HG03066 (cell line): ENCODE results near the gene DPP4.

ENCODE experiments used
- ATAC-seq: cut with Tn5 transposase; IDR thresholded peaks from one replicate; pipeline ENCODE4 v1.9.1; 2021; ENCODE audit warnings: low read depth; ENCODE audit not compliant: unreplicated experiment

Gene DPP4

DNA sequence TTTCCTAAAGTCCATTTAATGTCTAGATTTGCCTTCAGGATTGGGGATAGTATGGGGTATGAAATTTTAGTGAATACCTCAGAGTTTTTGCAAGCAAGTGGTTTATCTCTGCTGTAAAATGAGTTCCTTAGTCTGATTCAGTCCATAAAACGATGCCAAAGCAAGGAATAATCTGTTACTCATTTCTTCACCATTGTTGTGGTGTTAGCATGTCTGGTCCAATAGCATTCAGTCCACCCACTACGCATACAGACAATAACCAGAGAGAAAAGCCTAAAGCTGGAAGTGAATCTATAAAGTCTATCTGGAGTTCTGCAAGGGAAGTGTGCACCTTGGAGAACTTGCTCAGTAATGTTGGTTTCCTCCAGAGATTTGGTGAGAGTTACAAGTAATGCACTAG, 12.9 kb upstream of the DPP4 start:
- ATAC-seq = no peak

DNA sequence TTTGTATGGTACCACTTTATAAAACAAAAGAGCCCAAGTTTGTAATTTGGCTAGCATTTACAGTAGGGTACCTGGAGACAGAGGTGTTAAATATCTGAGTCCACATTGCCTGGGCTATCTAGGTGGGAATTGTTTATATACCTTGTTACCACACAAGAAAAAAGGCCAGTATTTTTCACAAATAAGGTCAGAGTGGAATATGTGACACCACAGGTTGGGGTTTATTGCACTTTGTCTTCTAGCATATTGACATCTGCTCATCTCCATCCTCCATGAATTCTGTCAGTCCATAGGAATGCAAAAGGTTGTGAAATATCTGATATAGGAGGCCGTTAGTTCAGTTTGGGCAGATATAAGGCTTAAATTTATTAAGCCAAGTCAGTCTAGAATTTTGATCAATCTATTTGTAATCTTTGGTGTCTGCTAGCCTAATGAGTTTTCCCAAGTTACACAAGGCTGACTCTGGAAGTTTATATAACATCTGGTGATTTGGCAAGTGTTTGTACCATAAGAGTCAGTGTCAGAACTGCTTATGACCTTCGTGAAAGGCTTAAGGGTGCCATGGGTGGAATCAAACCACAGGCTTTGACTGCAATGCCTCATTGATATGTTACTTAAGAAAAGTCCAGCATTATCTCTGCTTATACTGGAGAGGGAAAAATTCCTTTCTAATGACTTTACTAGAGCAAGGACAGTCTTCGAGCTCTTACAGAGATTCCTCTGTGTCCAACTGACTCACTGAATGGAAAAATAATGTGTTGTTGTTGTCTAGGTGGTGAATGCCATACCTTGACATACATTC, 11.3 kb upstream of the DPP4 start:
- ATAC-seq = no peak

DNA sequence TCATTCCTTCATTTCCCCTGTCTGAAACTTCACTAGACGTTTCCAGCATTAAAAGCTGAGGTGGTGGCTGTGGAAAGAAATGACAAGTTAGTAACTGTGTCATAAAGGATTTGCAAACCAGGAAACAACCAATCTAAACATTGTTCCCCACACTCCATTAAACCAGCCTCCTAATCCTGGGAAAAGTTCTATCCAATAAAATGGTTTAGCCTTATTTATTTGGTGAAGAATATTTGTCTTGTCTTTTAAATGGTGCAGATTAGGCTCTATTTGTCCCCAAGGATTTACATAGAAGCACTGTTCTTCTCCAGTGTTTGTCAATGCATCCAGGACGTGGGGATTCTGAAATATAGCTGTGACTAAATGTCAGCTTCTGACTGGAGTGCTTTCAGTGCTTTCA, 10.5 kb upstream of the DPP4 start:
- no peak for ATAC-seq

DNA sequence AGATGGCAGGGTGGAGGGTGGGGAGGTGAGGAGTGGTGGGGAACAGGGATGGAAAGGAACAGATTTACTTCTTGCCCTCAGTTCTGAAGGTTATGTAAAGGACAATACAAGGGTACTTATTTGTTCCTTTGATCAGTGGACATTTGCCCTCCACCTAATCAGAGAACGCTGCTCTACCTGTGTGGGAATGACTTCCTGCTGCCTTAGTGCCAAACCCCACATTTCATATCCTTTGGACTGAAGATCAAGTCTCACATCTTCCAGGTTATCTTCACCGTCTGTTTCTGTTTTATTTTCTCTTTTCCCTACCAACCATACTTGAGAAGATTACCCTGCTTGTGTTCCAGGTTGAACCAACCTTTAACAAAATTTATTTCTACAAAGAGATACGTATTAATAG, 8.7 kb upstream of the DPP4 start:
- no peak for ATAC-seq

DNA sequence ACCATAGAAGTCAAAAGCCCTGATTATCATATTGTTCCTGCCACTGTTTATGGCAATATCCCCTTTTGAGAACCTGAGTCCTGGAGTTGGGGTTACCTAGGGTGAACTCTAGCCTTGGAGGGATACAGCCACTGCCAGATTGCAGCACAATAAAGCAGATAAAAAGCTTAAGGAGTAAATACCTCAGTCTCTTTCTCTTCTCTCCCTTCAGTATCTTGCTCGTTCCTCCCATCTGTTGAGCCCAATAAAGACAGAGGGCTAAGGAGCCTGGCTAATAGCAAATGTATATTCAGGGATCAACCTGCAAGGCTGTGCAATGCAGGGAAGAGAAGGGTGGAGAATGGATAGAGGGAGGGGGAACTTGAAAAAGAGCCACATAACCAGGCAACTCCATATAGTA, 8.0 kb upstream of the DPP4 start:
- no peak for ATAC-seq

DNA sequence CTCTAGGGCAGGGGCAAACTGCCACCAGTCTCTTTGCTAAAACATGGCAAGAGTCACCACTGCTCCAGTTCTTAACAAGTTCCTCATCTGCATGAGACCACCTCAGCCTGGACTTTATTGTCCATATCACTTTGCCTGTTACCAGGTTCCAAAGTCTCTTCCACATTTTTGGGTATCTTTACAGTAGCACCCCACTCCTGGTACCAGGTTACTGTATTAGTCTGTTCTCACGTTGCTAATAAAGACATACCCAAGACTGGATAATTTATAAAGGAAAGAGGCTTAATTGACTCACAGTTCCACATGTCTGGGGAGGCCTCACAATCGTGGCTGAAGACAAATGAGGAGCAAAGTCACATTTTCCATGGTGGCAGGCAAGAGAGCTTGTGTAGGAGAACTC, 5.5 kb upstream of the DPP4 start:
- ATAC-seq = no peak

DNA sequence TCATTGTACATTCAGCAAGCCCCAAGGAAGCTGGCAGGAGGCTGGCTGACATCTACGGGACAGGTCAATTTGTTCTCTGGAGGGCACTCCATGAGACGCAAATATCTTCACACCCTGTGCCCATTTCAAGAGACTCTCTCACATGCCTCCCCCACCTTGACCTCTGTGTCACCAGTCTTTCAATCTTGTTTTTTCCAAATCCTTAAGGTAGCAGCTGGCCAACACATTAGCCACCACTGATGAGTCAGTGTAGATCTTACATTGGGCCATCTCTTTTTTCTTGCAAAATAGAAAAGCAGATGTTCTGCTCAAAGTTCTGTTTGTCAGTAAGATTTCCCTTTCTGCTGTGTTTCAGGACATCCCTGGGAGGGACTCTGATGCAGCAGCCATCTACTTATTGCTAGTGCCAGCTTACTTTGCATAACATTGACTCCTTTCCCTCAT, 1.7 kb upstream of the DPP4 start:
- no peak for ATAC-seq

DNA sequence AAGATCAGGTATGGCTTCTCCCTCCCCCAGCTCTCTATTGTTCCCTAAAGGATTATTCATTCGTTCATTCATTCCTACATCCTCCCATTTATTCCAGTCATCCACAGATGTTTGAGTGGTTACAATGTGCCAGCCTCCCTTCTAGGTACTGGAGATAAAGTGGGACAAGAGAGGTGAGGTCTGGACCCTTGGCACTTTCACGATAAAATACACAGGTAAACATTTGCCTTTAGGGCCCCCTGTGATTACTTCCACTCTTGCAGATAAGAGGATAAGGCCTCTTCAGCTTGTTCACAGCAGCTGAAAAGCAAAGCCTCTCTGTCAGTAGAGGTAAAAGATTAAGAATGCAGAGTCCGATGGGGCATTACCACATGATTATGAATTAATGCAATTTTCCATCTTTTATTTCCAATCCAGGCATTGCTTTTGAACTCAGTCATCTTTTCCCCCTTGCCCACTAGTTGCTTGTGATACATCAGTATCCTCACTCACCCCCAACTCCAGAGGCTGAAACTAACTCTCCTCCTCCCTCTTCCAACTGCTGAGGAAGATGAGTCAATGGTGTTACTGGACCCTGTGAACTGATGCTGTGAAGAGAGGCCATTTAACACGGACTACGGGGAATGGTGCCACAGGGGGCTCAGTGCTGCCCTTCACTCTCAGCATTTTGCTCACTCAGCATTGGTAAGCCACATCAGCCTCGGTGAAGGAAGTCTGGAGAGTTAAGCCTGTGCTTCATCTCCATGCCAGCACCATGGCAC, 1.1 kb upstream of the DPP4 start:
- ATAC-seq = no peak

DNA sequence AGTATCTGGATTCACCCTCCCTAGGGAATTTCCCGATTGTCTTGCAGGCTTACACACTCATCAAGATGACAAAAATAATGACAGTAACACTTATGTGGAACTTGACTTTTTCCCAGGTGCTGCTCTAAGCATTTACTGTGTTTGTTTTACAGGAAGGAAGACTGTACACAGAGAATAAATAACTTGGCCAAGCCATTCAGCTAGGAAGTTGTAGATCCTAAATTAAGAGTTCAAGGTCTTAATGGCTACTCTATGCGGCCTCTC, 549 bp upstream of the DPP4 start:
- no peak for ATAC-seq

DNA sequence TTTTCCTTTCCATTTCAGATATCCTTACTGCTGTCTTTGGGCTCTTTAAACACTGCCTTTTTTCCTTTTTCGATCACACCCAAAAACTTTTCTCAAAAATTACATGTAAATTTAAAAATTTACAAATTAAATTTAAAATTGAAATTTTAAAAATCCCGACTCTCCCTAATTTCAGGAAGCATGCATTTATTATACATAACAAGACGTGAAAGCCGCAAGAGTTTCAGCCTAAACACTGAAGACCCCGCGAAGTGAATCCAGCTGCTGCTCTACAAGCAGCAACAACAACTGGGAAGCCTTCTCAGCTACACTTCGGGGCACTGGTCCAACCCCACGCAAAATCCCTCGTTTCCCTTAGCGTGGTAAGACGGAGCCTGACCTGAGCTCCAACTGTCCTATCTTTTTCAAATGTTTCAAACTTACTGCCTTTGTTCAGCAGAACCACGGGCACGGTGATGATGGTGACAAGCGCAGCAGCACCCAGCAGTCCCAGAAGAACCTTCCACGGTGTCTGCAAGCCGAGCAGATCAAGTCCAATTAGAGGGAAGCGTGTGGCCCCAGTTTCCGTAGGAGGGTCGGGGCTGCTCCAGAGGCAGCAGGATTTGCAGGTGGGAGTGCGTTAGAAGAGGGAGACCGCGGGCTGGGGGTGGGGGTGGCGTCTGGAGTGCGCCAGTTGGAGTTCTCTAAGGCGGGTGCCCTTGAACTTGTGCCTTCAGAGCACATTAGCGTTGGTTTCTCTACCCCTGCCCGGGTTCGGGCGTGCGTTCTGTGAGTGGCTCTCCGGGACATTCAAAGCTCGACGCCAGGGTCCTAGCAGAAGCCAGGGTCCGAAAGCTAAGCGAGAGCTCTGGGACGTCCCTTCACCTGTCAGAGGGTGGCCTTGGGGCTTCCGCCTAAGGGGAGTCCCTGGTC, 783 bp downstream of the DPP4 start:
- peak; percentile 4 for ATAC-seq

DNA sequence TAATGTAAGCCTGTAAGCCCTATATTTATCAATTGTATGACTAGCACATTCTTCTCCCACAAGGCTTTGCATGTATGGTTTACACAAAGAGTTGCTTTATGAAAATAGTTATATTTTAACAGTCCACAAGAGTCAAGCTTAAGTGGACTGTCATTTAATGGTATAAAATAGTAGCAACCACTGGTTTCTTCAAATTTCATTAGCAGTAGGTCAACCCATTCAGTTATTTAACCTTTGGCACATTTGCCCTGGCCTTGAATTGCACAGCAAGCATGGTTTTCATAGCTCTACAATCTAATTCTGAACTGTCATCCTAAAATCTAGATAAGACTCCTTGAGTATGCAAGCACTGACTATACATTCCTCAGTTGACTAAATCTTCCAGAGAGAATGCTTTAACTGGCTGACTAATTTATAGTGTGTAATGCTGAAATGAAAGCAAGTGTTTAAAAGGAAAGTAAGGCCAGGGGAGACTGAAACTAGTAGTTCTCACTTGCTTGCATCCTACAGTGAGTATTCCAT, 1.8 kb downstream of the DPP4 start:
- peak; percentile 53 for ATAC-seq

DNA sequence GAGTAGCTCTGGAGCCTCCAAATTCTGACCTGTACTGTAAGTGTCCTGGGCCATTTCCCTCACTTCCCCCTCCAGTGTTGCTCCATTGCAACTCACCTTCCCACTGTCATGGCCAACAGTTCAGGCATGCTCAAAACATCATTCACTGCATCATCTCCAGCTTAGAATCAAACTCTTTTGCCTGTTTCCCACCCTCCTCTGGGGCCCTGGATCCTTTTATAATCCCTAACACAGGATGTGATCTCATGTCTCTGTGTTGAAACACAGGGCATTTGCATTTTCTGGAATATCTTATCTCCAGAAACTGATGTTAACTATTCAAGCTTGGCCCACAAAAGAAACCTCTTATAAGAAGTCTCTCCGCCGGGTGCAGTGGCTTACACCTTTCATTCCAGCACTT, 3.0 kb downstream of the DPP4 start:
- no peak for ATAC-seq

DNA sequence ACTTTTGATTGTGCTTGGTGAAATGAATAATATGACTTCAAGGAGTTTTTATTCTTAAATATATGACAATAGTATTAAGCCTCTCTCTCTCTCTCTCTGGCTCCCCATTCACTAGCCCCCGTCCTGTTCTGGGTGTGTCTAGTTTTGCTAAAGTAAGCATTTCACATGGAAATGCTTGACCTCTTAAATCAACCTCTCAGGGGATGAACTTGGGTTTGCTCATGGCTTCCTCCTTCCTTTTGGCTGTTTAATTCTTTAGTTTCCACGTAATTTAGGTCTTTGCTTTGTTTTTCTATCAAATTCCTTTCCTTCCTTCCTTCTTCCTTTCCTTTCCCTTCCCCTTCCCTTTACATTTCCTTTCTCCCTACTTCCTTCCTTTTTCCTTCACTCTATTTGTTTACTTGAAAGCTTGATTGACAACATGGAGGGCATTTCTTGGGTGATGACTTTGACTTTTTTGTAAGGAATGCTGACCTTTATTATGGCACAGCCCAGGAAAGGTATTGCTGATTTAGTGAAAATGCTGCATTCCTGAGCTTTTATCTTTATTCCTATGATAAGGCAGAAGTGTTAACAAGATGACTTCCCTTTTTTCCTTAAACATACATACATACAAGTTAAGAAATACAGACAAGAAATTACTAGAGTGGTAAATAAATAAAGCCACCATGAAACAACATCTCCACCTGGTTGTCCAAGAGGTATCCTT, 3.6 kb downstream of the DPP4 start:
- ATAC-seq = no peak

DNA sequence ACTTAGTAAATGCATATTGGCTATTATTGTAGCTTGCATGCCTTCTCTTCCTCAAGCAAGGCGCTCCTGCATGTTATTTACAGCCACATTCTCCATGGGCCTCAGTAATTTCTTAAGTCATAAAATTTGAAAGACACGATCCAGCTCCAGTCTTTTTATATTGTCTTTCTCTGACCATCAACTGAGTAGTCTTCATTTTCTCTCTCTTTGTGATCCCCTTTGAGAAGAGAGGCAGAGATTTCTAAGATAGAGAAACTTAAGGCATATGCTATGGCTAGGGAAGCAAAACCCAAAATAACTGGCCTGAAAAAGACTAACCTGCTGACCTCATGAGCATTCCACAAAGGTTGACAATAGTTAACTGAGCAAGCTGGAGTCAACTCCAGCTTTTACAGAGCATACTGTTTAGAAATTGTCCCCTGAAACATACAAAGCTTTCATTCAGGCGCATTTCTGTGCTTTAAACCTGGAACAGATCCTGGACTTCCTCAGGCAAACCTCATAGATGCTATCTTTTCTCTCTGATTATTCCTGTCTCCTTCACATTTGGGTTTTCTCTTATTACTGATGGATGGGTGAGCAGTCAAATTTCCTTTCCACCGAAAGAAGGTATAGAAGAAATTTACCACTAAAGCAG, 4.6 kb downstream of the DPP4 start:
- ATAC-seq = no peak

DNA sequence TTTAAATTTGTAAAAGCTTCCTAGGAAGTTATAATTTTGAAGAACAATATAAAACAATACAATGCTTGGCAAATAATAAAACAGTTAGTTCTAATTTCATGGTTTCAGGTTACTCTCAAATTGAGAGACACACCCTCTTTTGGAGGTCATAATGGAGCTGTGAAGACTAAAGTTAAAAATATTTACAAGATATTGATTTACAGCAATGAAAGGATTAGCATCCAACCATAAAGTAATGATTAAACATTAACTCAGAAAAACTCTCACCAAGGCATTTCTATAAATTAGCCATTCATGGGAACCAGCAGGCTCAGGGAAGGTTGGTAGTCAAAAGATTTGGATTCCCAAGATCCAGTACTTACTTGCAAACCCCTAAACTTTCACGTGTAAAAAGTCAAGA, 6.4 kb downstream of the DPP4 start:
- ATAC-seq = no peak

DNA sequence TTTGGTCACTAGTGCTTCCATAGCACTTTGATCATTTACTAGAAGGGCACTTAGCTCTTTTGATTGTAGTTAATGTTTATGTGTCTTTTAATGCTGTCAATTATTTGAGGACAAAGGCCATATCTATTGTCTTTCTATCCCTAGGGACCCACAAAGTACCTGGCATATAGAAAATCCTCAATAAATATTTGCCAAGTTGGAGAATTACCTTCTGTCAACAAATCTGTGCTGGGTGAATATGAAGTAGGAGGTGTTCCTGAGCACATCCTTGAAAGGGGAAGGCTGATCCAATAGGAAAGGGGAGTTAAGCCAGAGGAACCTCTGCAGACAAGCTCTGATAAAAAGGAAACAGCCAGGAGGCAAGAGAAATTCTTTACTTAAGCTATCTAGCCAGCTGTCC, 8.2 kb downstream of the DPP4 start:
- no peak for ATAC-seq

DNA sequence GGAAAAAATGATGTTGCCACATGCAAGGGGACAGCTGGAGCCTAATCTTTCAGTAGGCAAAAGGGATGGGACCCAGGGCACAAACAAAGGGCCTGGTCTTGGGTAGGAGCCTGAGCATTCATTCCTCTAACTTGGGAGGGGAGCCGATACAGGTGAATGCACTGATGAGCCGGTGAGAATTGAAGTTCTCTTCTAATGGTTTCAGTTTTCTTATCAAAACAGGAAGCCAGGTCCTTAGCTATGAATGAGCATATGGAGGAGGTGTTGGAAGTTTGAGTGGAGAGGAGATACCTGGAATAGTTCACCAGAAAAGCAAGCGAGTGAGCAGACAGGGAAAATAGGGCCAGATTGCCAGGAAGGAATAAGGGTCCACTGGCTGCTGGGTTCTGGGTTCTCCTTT, 10.1 kb downstream of the DPP4 start:
- peak; percentile 45 for ATAC-seq

DNA sequence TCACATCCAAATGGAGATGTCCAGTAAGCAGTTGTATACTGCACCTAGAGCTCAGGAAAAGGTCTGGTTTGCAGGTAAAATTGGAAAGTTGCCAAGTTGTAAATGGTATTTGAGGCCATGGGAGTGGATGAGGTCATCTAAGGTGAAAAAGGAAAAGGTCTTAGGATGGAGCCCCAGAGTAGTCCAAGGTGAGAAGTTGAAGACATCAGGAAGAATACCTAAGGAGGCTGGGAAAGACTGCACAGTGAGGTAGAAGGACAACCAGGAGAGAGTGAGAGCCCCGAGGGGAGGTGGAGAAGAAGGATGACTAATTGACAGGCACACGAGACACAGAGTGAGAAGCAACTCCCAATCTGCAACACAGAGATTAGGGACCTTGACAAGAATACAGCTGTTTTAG, 10.7 kb downstream of the DPP4 start:
- peak; percentile 7 for ATAC-seq

DNA sequence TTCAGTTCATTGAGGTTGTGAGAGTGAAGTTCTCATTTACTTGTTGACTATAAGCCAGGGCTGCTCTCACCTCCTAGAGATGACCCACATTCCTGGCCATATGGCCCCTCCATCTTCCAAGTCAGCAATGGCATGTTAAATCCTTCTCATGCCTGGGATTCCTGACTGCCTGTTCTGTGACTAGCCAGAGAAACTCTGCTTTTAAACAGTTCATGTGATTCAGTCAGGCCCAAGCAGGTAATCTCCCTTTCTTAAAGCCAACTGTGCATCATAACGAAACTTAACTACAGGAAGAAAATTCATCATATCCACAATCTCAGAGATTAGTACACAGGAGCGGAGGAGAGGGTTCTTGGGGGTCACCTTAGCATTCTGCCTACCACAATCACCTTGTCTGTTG, 11.5 kb downstream of the DPP4 start:
- no peak for ATAC-seq

DNA sequence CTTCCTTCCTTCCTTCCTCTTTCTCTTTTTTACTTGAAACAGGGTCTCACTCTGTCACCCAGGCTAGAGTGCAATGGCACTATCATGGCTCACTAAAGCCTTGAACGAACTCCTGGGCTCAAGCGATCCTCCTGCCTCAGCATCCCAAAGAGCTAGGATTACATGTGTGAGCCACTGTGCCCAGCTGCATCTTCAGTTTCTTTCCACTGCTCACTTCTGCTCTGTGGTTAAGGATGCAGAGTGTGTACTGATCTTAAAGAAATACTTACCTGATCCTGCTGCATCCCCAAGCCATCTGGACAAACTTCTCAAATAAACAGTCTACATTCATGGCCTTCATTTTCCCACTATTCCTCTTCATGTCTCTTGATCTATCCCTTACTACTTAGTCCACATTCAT, 13.0 kb downstream of the DPP4 start:
- ATAC-seq = no peak
